ENCODE data around the gene IFITM5. TPM values are rescaled to one million over a fixed set of nuclear protein-coding genes. Genes with fewer than 3 reads are reported as not detected.

IFITM5 gene
- total and polyA plus RNA-seq, 2 of the 4 experiments (the other 2 are of a cell fraction) = not detected

DNA sequence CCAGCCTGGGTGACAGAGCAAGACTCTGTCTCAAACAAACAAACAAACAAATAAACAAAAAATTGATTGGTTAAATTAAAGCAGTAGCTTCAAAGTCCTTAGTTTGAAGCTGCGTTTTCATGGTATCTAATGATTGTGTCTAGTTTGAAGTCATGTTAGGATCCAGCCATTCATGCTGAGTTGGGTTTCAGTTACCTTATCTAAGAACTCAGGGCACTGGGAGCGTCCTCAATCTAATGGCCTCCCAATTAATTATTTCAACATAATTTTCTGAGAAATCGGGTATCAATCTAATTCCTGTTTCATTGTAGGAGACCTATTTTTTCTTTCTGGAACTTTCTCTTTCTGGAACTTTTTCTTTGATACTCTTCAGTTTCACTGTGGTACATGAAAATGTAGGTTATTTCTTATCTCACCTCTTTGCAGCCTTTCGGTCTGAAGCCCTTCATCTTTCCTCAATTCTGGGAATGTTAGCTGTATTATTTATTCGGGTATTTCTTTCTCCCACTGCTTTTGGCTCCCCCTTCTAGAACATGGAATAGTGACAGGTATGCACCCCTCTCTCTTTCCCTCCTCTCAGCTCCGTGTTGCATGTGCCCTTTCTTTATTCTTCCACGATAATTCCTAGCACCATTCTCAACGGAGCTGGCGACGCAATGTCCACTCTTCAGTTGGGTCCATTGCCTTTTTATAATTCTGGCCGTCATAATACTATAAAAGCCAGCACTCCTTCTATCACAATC, 45.7 kb upstream of the IFITM5 start:
- H3K18ac ChIP-seq (ENCODE audit: low read depth, low read length) = no peak overlapping the region
- no peak overlapping the region for H3K27ac ChIP-seq (ENCODE audit: insufficient read depth, low read length)
- no peak for ATAC-seq (ENCODE audit: low read depth)
- no peaks in the 10 kb centered on the region for H3K9me1 ChIP-seq (ENCODE audit: insufficient read depth, low read length)
- H3K9ac ChIP-seq (ENCODE audit: low read depth, low read length) = no peak overlapping the region
- DNase-seq = no peak
- no peaks in the 10 kb centered on the region for H3K36me3 ChIP-seq (ENCODE audit: control insufficient read depth, insufficient read depth, low read length)
- in situ Hi-C loops (cut with MboI; ENCODE audit: low sequenced_read_pairs) = no loop called here
- POLR2A ChIA-PET (ENCODE audit: unreplicated experiment) = no interaction called here
- H3K14ac ChIP-seq (replicated peaks; ENCODE audit: low read depth, low read length) = no peak overlapping the region
- H4K5ac ChIP-seq (ENCODE audit: low read depth, low read length) = no peak overlapping the region
- H3K4ac ChIP-seq (ENCODE audit: low read depth, low read length) = no peak overlapping the region
- no peak overlapping the region for H2BK20ac ChIP-seq (ENCODE audit: low read depth, low read length)
- no peak overlapping the region for H4K91ac ChIP-seq (ENCODE audit: insufficient read depth, low read depth, low read length)
- no peaks in the 10 kb centered on the region for H3K4me1 ChIP-seq (ENCODE audit: control insufficient read depth, insufficient read depth, low read length)
- H4K20me1 ChIP-seq (ENCODE audit: insufficient read depth, low read length) = no peaks in the 10 kb centered on the region
- no peak overlapping the region for H3K23ac ChIP-seq (ENCODE audit: low read depth, low read length)
- CTCF ChIA-PET = no interaction called here
- H2AFZ ChIP-seq (replicated peaks; ENCODE audit: low read length, poor library complexity) = no peak overlapping the region
- H2BK5ac ChIP-seq (ENCODE audit: low read depth, low read length, poor library complexity, severe bottlenecking) = no peak overlapping the region
- H4K8ac ChIP-seq (ENCODE audit: low read depth in 2 of 2, low read length in 2 of 2) = no peak overlapping the region
- no peak overlapping the region for H3K4me3 ChIP-seq (ENCODE audit: insufficient read depth, low read depth, low read length)
- intact Hi-C loops (cut with micrococcal nuclease) = no loop called here
- H2BK120ac ChIP-seq (ENCODE audit: low read depth, low read length) = no peak overlapping the region
- no peak for TF ChIP-seq RFX5 (IDR thresholded peaks at IDR 0.05; ENCODE audit: low read depth, low read length)
- no peak for TF ChIP-seq NFE2L2 (IDR thresholded peaks at IDR 0.05; ENCODE audit: low read depth, low read length)
- no peak for TF ChIP-seq POLR2A (IDR thresholded peaks at IDR 0.05; ENCODE audit: low read depth, low read length)
- no peak for TF ChIP-seq FOS (IDR thresholded peaks at IDR 0.05; ENCODE audit: low read depth, low read length)
- TF ChIP-seq BHLHE40 (IDR thresholded peaks at IDR 0.05; ENCODE audit: low read depth, low read length) = no peak
- TF ChIP-seq RAD21 (IDR thresholded peaks at IDR 0.05; ENCODE audit: low read length) = no peak
- TF ChIP-seq, protein P1, sequence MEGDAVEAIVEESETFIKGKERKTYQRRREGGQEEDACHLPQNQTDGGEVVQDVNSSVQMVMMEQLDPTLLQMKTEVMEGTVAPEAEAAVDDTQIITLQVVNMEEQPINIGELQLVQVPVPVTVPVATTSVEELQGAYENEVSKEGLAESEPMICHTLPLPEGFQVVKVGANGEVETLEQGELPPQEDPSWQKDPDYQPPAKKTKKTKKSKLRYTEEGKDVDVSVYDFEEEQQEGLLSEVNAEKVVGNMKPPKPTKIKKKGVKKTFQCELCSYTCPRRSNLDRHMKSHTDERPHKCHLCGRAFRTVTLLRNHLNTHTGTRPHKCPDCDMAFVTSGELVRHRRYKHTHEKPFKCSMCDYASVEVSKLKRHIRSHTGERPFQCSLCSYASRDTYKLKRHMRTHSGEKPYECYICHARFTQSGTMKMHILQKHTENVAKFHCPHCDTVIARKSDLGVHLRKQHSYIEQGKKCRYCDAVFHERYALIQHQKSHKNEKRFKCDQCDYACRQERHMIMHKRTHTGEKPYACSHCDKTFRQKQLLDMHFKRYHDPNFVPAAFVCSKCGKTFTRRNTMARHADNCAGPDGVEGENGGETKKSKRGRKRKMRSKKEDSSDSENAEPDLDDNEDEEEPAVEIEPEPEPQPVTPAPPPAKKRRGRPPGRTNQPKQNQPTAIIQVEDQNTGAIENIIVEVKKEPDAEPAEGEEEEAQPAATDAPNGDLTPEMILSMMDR (conservative IDR thresholded peaks at IDR 0.05; ENCODE audit: low read depth, low read length) = no peak
- TF ChIP-seq CEBPB (IDR thresholded peaks at IDR 0.05; ENCODE audit: low read depth, low read length) = no peak
- TF ChIP-seq MAFK (IDR thresholded peaks at IDR 0.05; ENCODE audit: low read depth, low read length) = no peak
- TF ChIP-seq RCOR1 (IDR thresholded peaks at IDR 0.05; ENCODE audit: insufficient replicate concordance, low read length) = no peak
- TF ChIP-seq, protein P2, sequence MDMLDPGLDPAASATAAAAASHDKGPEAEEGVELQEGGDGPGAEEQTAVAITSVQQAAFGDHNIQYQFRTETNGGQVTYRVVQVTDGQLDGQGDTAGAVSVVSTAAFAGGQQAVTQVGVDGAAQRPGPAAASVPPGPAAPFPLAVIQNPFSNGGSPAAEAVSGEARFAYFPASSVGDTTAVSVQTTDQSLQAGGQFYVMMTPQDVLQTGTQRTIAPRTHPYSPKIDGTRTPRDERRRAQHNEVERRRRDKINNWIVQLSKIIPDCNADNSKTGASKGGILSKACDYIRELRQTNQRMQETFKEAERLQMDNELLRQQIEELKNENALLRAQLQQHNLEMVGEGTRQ (IDR thresholded peaks at IDR 0.05; ENCODE audit: low read depth, low read length) = no peak
- TF ChIP-seq MXI1 (IDR thresholded peaks at IDR 0.05; ENCODE audit: borderline replicate concordance, low read depth, low read length) = no peak
- no peak for TF ChIP-seq SMC3 (IDR thresholded peaks at IDR 0.05; ENCODE audit: low read depth, low read length)
- H3K9me3 ChIP-seq (ENCODE audit: control insufficient read depth, insufficient read depth, low read length) = no peaks in the 10 kb centered on the region
- no peak overlapping the region for H2BK15ac ChIP-seq (ENCODE audit: low read depth, low read length)
- WGBS, 2 experiments (ENCODE audit: extremely low coverage in 2 of 2, insufficient read length in 1 of 2) = 79% methylated on average over 4 of the region's 11 CpGs; no CpG with 5 or more reads in 1 of the 2 experiments
- BruUV-seq (replicated peaks) = no TSS peak
- no peak overlapping the region for H3K56ac ChIP-seq (ENCODE audit: extremely low read depth, insufficient read depth, low read length)
- peaks cover 5% of the 10 kb centered on the region; the same call in 1 of the 2 replicates for H3K27me3 ChIP-seq (ENCODE audit: control insufficient read depth, insufficient read depth, low read length)
- no peak overlapping the region for H2AK9ac ChIP-seq (replicated peaks; ENCODE audit: low read depth, low read length, poor library complexity)
- H3K4me2 ChIP-seq (ENCODE audit: low read depth, low read length) = no peak overlapping the region
- no peak overlapping the region for H2AK5ac ChIP-seq (ENCODE audit: low read depth, low read length)
- dilution Hi-C loops (cut with HindIII; ENCODE audit: low sequenced_read_pairs, unreplicated experiment) = no loop called here
- no peaks in the 10 kb centered on the region for H3K79me1 ChIP-seq (ENCODE audit: low read depth in 1 of 2, low read length in 2 of 2)
